IPS-18a (cell line): ENCODE measurements around the gene HDAC10.

Experiments used
- H3K27ac ChIP-seq: one replicate; pipeline ENCODE4 v1.5.1; 2013; ENCODE audit warnings: low read length
- H3K27me3 ChIP-seq: one replicate; pipeline ENCODE4 v1.6.1; 2013; ENCODE audit warnings: mild to moderate bottlenecking, low read length; ENCODE audit not compliant: control insufficient read depth, insufficient read depth
- H3K36me3 ChIP-seq: one replicate; pipeline ENCODE4 v1.6.1; 2013; ENCODE audit warnings: low read depth, low read length; ENCODE audit not compliant: control insufficient read depth
- H3K4me1 ChIP-seq: one replicate; pipeline ENCODE4 v1.6.1; 2013; ENCODE audit warnings: low read depth, low read length; ENCODE audit not compliant: control insufficient read depth
- H3K4me3 ChIP-seq: one replicate; pipeline ENCODE4 v1.5.1; 2013; ENCODE audit warnings: low read length
- H3K9ac ChIP-seq: one replicate; pipeline ENCODE4 v1.6.1; 2013; ENCODE audit warnings: mild to moderate bottlenecking, low read length, moderate library complexity
- H3K9me3 ChIP-seq: one replicate; pipeline ENCODE4 v1.6.1; 2013; ENCODE audit warnings: low read depth, low read length; ENCODE audit not compliant: control insufficient read depth

The HDAC10 gene

GRCh38 chr22:50196256-50196655 is 54.8 kb downstream of the HDAC10 start:
- Histone ChIP-seq H3K4me3 (no peak overlapping the region), H3K4me1 (no peaks in the 10 kb centered on the region), H3K27ac (no peak overlapping the region), H3K9ac (no peak overlapping the region), H3K36me3 (peaks cover 16% of the 10 kb centered on the region), H3K9me3 (no peaks in the 10 kb centered on the region), H3K27me3 (no peaks in the 10 kb centered on the region)
